ENCODE measurements around the gene KRT71.

GRCh38 chr12:52518574-52519386 lies 34.2 kb downstream of the KRT71 start:
- TF ChIP-seq, protein P1, sequence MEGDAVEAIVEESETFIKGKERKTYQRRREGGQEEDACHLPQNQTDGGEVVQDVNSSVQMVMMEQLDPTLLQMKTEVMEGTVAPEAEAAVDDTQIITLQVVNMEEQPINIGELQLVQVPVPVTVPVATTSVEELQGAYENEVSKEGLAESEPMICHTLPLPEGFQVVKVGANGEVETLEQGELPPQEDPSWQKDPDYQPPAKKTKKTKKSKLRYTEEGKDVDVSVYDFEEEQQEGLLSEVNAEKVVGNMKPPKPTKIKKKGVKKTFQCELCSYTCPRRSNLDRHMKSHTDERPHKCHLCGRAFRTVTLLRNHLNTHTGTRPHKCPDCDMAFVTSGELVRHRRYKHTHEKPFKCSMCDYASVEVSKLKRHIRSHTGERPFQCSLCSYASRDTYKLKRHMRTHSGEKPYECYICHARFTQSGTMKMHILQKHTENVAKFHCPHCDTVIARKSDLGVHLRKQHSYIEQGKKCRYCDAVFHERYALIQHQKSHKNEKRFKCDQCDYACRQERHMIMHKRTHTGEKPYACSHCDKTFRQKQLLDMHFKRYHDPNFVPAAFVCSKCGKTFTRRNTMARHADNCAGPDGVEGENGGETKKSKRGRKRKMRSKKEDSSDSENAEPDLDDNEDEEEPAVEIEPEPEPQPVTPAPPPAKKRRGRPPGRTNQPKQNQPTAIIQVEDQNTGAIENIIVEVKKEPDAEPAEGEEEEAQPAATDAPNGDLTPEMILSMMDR (conservative IDR thresholded peaks at IDR 0.05; ENCODE audit: low read length), result no peak
- TF ChIP-seq EZH2phosphoT487 (IDR thresholded peaks at IDR 0.05; ENCODE audit: borderline replicate concordance), result no peak

Data from Loucy (cell line).